Tibial nerve (tissue), 4 donors: Measurements from ENCODE around the gene PCDHA9. TPM values are rescaled to one million over a fixed set of nuclear protein-coding genes. Genes with fewer than 3 reads are reported as not detected.
A peak's percentile ranks its signal among the peaks of the same experiment; 100 is the strongest.
"Not testable (repeated sequence)": the region's sequence is repeated elsewhere in the genome, so short reads cannot be mapped to it uniquely, and the experiment has no call there.

Source experiments
- DNase-seq, 2 donors: peaks; one replicate each; pipeline ENCODE4 v3.0.0-alpha.2; 2019; ENCODE audit warnings: low spot score in 2 of 2
- H3K27ac ChIP-seq, 4 donors: fragments of 200-600 bp; sonication (generic) in 3 of 4; one replicate each; pipeline ENCODE4 v1.5.1; 2017 to 2019; ENCODE audit warnings: mild to moderate bottlenecking in 1 of 4
- H3K27me3 ChIP-seq, 2 donors: fragments of 200-600 bp; sonication (generic) in 1 of 2; one replicate each; pipeline versions ENCODE4 v1.5.1 to v1.6.0; 2017 to 2019
- H3K36me3 ChIP-seq, 3 donors: fragments of 200-600 bp; sonication (generic); one replicate each; pipeline ENCODE4 v1.5.1; 2018 to 2019
- H3K4me1 ChIP-seq, 4 donors: fragments of 200-600 bp; sonication (generic) in 3 of 4; one replicate each; pipeline ENCODE4 v1.5.1; 2017 to 2019
- H3K4me3 ChIP-seq, 4 donors: fragments of 200-600 bp; sonication (generic) in 3 of 4; one replicate each; pipeline ENCODE4 v1.5.1; 2017 to 2019; ENCODE audit warnings: mild to moderate bottlenecking in 1 of 4, moderate library complexity in 1 of 4
- H3K9me3 ChIP-seq, 4 donors: fragments of 200-600 bp; sonication (generic) in 3 of 4; one replicate each; pipeline ENCODE4 v1.5.1; 2017 to 2019
- EP300 ChIP-seq, 2 donors: sonication (generic); formaldehyde crosslinking; IDR thresholded peaks; one replicate each; pipeline ENCODE4 v1.6.1; 2017; ENCODE audit warnings: antibody characterized with exemption in 2 of 2, mild to moderate bottlenecking in 1 of 2
- POLR2A ChIP-seq, 2 donors: fragments of 450-650 bp; IDR thresholded peaks; one replicate each; pipeline ENCODE4 v1.6.1; 2017; ENCODE audit warnings: antibody characterized with exemption in 2 of 2, mild to moderate bottlenecking in 2 of 2, moderate library complexity in 2 of 2
- WGBS, 2 donors: methylation state at CpG; one replicate each; pipeline ENCODE4 v1.1.5; 2018; 5-methylcytosine and 5-hydroxymethylcytosine counted together
- total RNA-seq, 4 donors: library from RNA; depleted of rRNA; stranded (reverse); fragments of >200 nt; gene quantifications; one replicate each; pipeline ENCODE4 v1.1.0, GENCODE V29; 2016
- TF ChIP-seq, protein P1 (sequence below), 5 experiments: fragments of 200-600 bp in 3 of 5; fragments of 450-650 bp in 2 of 5; sonication (generic) in 3 of 5; IDR thresholded peaks; one replicate each; pipeline ENCODE4 v1.5.1; 2016 to 2019; ENCODE audit warnings: antibody characterized with exemption in 5 of 5, mild to moderate bottlenecking in 3 of 5, moderate library complexity in 2 of 5

PCDHA9 gene
- total RNA-seq, 4 donors from 2014 or later, result 0.39 to 1.8 (median 0.64) TPM

DNA sequence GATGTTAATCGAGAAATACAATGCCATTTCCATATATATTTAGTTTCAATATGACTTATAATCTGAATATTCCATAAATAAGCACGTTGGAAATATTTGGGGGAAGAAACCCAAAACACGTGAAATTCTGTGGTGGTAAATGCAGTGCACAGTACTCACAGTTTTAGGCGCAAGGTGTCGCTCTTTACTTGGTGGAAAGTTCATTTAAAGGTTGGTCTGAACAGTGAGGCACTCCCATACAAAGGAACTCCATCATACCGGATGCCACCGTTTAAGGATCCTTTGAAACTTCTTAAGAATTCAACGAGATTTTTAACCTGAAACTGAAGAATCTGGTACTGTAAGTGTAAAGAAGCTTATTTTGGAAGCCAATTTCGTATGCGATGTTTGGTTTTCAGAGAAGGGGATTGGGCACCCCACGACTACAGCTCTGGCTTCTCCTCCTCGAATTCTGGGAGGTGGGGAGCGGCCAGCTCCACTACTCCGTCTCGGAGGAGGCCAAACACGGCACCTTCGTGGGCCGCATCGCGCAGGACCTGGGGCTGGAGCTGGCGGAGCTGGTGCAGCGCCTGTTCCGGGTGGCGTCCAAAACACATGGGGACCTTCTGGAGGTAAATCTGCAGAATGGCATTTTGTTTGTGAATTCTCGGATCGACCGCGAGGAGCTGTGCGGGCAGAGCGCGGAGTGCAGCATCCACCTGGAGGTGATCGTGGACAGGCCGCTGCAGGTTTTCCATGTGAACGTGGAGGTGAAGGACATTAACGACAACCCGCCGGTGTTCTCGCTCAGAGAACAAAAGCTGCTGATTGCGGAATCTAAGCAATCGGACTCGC is 20.8 kb downstream of the PCDHA9 start, which contains the start of gene PCDHA11:
Gene PCDHA11 (plus strand): TSS at position 237 of the 834 bp plus-strand sequence. CDS start 147 bp downstream, at position 384.
- WGBS, 2 donors, result 15 to 27% methylated on average over 40 to 41 of the region's 41 CpGs
- Histone ChIP-seq H3K4me3 (peak within 1 kb of the TSS in 1 of 4 donors; percentile 37), H3K27ac (no peak within 1 kb of the TSS), H3K4me1 (no peaks in the 10 kb centered on the region), H3K27me3 (no peaks in the 10 kb centered on the region), H3K36me3 (no peaks in the 10 kb centered on the region), H3K9me3 (peaks cover 0 to 50% (median under 1%) of the 10 kb centered on the region in 4 donors)
- TF ChIP-seq, protein P1, sequence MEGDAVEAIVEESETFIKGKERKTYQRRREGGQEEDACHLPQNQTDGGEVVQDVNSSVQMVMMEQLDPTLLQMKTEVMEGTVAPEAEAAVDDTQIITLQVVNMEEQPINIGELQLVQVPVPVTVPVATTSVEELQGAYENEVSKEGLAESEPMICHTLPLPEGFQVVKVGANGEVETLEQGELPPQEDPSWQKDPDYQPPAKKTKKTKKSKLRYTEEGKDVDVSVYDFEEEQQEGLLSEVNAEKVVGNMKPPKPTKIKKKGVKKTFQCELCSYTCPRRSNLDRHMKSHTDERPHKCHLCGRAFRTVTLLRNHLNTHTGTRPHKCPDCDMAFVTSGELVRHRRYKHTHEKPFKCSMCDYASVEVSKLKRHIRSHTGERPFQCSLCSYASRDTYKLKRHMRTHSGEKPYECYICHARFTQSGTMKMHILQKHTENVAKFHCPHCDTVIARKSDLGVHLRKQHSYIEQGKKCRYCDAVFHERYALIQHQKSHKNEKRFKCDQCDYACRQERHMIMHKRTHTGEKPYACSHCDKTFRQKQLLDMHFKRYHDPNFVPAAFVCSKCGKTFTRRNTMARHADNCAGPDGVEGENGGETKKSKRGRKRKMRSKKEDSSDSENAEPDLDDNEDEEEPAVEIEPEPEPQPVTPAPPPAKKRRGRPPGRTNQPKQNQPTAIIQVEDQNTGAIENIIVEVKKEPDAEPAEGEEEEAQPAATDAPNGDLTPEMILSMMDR (IDR thresholded peaks at IDR 0.05), result peak in 3 of 5 experiments; percentile 12 to 27 (median 21)
- TF ChIP-seq EP300 (IDR thresholded peaks at IDR 0.05), result no peak
- no peak for DNase-seq

DNA sequence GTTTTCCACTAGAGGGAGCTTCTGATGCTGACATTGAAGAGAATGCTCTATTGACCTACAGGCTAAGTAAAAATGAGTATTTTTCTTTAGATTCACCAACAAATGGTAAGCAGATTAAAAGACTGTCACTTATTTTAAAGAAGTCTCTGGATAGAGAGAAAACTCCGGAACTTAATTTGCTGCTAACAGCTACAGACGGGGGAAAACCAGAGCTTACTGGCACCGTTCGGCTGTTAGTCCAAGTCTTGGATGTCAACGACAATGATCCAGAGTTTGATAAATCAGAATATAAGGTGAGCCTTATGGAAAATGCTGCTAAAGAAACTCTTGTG is 21.3 kb downstream of the PCDHA9 start:
- Histone ChIP-seq H3K9me3 (peaks cover 0 to 47% (median 3%) of the 10 kb centered on the region in 4 donors), H3K27ac (no peak overlapping the region), H3K4me1 (no peaks in the 10 kb centered on the region), H3K27me3 (no peaks in the 10 kb centered on the region), H3K4me3 (peak overlapping the region in 1 of 4 donors; percentile 37), H3K36me3 (no peaks in the 10 kb centered on the region)
- no peak for DNase-seq
- TF ChIP-seq EP300 (IDR thresholded peaks at IDR 0.05), result no peak
- TF ChIP-seq POLR2A (IDR thresholded peaks at IDR 0.05), result no peak
- TF ChIP-seq, protein P1 (IDR thresholded peaks at IDR 0.05), result no peak
- 63 to 67% methylated on average over 5 of the region's 5 CpGs for WGBS, 2 donors

DNA sequence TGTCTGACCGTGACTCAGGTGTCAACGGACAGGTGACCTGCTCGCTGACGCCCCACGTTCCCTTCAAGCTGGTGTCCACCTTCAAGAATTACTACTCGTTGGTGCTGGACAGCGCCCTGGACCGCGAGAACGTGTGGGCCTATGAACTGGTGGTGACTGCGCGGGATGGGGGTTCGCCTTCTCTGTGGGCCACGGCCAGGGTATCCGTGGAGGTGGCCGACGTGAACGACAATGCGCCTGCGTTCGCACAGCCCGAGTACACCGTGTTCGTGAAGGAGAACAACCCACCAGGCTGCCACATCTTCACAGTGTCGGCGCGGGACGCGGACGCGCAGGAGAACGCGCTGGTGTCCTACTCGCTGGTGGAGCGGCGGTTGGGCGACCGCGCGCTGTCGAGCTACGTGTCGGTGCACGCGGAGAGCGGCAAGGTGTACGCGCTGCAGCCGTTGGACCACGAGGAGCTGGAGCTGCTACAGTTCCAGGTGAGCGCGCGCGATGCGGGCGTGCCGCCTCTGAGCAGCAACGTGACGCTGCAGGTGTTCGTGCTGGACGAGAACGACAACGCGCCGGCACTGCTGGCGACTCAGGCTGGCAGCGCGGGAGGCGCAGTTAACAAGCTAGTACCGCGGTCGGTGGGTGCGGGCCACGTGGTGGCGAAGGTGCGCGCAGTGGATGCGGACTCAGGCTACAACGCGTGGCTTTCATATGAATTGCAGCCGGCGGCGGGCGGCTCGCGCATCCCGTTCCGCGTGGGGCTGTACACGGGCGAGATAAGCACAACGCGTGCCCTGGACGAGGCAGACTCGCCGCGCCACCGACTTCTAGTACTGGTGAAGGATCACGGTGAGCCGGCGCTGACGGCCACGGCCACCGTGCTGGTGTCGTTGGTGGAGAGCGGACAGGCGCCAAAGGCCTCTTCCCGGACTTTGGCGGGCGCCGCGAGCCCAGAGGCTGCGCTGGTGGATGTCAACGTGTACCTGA is 22.3 kb downstream of the PCDHA9 start:
- H3K4me1 ChIP-seq, result no peaks in the 10 kb centered on the region
- H3K4me3 ChIP-seq, result no peak overlapping the region
- H3K36me3 ChIP-seq, result no peaks in the 10 kb centered on the region
- WGBS, 2 donors, result 45 to 56% methylated on average over 83 to 110 of the region's 114 CpGs
- H3K27ac ChIP-seq, result no peak overlapping the region
- TF ChIP-seq EP300 (IDR thresholded peaks at IDR 0.05) (no peak), POLR2A (IDR thresholded peaks at IDR 0.05) (no peak)
- TF ChIP-seq, protein P1 (IDR thresholded peaks at IDR 0.05), result no peak
- no peak for DNase-seq
- peaks cover 0 to 48% (median 4%) of the 10 kb centered on the region in 4 donors for H3K9me3 ChIP-seq
- no peaks in the 10 kb centered on the region for H3K27me3 ChIP-seq

DNA sequence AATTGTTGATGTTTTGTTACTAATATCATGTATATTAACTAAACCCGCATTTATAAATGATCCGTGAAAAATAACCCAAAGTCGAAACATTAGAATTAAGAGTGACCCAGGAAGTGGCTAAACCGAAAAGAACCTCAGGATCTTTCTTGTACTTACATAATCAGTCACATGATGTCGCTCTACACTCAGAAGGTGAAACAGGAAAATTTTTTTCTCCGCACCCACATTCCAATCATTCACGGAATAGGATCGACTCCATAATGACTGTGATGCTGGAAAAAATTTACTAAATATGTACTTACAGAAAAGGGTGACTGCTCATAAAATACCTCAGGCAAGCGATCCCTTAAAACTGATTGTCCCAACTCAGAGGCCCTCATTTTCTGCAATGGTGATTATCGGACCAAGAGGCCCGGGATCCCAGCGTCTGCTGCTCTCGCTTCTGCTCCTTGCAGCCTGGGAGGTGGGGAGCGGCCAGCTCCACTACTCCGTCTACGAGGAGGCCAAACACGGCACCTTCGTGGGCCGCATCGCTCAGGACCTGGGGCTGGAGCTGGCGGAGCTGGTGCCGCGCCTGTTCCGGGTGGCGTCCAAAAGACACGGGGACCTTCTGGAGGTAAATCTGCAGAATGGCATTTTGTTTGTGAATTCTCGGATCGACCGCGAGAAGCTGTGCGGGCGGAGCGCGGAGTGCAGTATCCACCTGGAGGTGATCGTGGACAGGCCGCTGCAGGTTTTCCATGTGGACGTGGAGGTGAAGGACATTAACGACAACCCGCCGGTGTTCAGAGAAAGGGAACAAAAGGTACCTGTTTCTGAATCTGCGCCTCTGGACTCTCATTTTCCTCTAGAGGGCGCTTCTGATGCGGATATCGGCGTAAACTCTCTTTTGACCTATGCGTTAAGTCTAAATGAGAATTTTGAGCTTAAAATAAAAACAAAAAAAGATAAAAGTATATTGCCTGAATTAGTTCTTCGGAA is 27.2 kb downstream of the PCDHA9 start, which contains the start of gene PCDHA12:
Gene PCDHA12 (plus strand): TSS at position 224 of the 981 bp plus-strand sequence. CDS start 165 bp downstream, at position 389.
- peak within 1 kb of the TSS in 1 of 4 donors; percentile 39 for H3K4me3 ChIP-seq
- H3K27ac ChIP-seq, result no peak within 1 kb of the TSS
- 17 to 18% methylated on average over 47 of the region's 47 CpGs for WGBS, 2 donors
- no peaks in the 10 kb centered on the region for H3K27me3 ChIP-seq
- H3K4me1 ChIP-seq, result no peaks in the 10 kb centered on the region
- H3K9me3 ChIP-seq, result peaks cover 0 to 47% (median 8%) of the 10 kb centered on the region in 4 donors
- no peak for DNase-seq
- TF ChIP-seq POLR2A (IDR thresholded peaks at IDR 0.05), result no peak
- TF ChIP-seq, protein P1 (IDR thresholded peaks at IDR 0.05), result no peak
- no peak for TF ChIP-seq EP300 (IDR thresholded peaks at IDR 0.05)
- H3K36me3 ChIP-seq, result no peaks in the 10 kb centered on the region

DNA sequence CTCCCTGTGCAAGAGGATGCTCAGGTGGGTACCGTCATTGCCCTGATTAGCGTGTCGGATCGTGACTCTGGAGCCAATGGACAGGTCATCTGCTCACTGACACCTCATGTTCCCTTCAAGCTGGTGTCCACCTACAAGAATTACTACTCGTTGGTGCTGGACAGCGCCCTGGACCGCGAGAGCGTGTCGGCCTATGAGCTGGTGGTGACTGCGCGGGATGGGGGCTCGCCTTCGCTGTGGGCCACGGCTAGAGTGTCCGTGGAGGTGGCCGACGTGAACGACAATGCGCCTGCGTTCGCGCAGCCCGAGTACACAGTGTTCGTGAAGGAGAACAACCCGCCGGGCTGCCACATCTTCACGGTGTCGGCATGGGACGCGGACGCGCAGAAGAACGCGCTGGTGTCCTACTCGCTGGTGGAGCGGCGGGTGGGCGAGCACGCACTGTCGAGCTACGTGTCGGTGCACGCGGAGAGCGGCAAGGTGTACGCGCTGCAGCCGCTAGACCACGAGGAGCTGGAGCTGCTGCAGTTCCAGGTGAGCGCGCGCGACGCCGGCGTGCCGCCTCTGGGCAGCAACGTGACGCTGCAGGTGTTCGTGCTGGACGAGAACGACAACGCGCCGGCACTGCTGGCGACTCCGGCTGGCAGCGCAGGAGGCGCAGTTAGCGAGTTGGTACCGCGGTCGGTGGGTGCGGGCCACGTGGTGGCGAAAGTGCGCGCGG is 28.5 kb downstream of the PCDHA9 start:
- WGBS, 2 donors, result 49 to 52% methylated on average over 43 to 67 of the region's 80 CpGs

More for the DNA sequence above, 28.5 kb downstream of the PCDHA9 start:
- H3K27me3 ChIP-seq, H3K4me1 ChIP-seq, H3K4me3 ChIP-seq, H3K27ac ChIP-seq, H3K36me3 ChIP-seq, DNase-seq: not testable (repeated sequence)
- peaks cover 0 to 47% (median 9%) of the 10 kb centered on the region in 4 donors for H3K9me3 ChIP-seq
